HG03108 (cell line): ENCODE results near the gene ITGAE.
A peak's percentile ranks its signal among the peaks of the same experiment; 100 is the strongest.
"Not testable (repeated sequence)": the region's sequence is repeated elsewhere in the genome, so short reads cannot be mapped to it uniquely, and the experiment has no call there.

Experiments used
- ATAC-seq: cut with Tn5 transposase; IDR thresholded peaks from one replicate; pipeline ENCODE4 v1.9.1; 2021; ENCODE audit warnings: moderate library complexity; ENCODE audit not compliant: unreplicated experiment

ITGAE gene, protein sequence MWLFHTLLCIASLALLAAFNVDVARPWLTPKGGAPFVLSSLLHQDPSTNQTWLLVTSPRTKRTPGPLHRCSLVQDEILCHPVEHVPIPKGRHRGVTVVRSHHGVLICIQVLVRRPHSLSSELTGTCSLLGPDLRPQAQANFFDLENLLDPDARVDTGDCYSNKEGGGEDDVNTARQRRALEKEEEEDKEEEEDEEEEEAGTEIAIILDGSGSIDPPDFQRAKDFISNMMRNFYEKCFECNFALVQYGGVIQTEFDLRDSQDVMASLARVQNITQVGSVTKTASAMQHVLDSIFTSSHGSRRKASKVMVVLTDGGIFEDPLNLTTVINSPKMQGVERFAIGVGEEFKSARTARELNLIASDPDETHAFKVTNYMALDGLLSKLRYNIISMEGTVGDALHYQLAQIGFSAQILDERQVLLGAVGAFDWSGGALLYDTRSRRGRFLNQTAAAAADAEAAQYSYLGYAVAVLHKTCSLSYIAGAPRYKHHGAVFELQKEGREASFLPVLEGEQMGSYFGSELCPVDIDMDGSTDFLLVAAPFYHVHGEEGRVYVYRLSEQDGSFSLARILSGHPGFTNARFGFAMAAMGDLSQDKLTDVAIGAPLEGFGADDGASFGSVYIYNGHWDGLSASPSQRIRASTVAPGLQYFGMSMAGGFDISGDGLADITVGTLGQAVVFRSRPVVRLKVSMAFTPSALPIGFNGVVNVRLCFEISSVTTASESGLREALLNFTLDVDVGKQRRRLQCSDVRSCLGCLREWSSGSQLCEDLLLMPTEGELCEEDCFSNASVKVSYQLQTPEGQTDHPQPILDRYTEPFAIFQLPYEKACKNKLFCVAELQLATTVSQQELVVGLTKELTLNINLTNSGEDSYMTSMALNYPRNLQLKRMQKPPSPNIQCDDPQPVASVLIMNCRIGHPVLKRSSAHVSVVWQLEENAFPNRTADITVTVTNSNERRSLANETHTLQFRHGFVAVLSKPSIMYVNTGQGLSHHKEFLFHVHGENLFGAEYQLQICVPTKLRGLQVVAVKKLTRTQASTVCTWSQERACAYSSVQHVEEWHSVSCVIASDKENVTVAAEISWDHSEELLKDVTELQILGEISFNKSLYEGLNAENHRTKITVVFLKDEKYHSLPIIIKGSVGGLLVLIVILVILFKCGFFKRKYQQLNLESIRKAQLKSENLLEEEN

DNA sequence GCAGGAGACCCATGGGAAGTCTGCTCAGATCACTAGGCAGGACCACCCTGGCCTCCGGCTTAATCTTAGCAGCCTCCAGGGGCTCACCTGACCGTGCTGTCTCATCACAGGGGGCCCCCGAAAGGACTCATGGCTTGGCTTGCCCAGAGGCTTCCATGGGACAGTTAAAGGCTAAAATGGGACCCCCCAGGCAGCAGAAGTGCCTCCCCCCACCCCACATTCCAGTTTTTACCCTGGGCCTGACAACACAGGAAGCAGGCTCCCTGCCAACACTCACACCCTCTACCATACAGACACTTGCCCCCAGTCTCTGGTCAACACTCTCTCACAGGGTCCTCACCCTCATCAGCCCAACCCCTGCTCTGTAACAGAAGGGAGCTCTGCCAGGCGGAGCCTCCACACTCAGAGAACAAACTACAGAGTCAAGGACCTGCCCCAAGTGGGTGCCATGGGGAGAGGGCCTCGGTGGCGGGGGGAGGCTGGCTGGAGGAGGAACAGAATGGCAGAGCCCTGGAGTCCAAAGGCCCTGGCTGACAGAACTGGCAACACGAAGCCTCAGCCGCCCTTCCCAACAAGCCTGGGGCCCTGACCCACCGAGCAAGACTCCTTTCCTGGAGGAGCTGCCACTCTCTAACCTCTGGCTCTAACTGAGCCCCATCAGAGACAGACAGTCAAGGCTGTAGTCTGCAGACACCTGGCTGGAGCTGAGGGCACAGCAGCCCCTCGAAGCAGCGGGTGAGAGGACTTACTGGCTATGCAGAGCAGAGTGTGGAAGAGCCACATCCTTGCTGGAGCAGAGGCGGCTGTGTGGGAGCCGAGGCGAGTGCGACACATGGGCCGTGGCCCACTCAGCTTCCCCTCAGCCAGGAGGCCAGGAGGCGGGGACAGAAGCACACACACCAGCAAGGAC is at the start of gene ITGAE:
Gene ITGAE, minus strand, starts transcription at position 827 of the 910 bp plus-strand sequence. Its CDS starts 44 bp downstream, at position 783.
- ATAC-seq, result no peak

DNA sequence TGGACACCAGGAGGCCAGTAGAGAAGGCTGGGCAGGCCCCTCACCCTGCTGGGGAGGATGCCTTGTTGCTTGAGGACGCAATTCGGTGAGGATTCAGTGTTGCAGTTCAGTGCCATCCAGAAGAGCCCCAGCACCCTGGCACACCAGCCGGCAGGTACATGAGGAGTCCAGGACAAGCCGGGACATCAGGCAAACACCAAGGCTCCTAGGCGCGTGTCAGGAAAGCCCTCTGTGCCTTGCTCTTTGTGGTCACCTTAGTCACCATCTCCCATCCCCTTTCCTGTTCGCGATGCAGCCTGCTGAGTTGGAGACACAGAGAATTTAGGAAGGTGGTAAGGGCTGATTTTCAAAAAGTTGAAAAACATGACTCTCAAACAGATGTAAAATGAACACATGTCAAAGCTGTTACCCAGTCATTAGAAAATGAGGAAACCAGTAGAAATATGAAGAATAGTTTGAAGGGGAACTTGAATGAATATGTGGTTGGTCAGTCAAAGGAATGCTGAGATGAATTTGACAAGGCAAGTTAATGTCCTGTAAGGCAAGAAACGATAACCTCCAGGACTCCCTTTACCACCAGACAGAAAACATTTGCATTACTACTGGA is 47.3 kb upstream of the ITGAE start:
- no peak for ATAC-seq

DNA sequence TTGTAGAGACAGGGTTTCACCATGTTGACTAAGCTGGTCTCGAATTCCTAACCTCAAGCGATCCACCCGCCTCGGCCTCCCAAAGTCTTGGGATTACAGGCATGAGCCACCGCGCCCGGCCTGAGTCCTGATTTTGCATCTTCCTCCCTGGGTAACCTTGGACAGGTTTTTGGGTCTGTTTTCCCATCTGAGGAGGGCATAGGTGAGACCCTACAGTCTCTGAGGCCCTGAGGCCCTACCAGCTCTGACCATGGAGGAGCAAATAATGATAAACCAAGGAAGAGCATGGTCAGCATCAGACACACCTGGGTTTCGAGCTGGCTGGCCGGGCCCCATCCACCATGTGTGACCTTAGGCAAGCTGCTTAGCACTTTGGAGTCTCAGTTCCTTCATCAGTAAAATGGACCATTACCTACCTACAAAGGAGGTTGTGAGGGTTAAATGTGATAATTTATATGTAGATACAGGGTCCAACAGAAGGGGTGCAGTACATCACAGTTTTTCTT is 46.2 kb upstream of the ITGAE start:
- ATAC-seq, result no peak

DNA sequence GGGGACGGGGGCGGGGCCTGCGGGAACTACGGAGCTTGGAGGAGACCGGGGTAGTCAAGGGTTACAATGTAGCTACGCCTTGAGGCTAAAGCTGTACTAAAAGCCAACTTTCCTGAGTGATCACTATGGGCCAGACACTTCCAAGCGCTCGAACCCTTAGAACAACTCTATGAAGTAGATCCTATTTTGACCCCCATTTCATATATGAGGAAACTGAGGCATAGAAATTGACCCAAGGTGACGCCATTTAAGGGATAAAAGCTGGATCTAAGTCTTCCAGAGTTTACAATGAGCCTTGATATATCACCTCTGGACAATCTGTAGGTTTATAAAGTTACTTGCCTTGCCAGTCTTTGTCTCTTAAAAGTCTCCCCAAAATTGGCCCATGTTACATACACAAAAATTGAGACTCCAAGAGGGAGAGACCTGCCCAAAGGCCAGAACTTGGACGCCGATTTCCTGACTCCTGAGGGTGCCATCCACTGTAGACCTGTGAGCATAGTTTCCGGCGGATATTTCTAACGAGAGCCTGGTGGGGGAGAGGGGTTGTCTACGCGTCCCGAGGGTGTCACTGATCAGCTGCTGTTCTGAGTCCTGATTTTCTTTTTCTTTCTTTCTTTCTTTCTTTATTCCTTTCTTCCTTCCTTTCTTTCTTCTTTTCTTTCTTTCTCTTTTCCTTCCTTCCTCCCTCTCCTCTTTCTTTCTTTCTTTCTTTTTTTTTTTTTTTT is 45.6 kb upstream of the ITGAE start:
- no peak for ATAC-seq

DNA sequence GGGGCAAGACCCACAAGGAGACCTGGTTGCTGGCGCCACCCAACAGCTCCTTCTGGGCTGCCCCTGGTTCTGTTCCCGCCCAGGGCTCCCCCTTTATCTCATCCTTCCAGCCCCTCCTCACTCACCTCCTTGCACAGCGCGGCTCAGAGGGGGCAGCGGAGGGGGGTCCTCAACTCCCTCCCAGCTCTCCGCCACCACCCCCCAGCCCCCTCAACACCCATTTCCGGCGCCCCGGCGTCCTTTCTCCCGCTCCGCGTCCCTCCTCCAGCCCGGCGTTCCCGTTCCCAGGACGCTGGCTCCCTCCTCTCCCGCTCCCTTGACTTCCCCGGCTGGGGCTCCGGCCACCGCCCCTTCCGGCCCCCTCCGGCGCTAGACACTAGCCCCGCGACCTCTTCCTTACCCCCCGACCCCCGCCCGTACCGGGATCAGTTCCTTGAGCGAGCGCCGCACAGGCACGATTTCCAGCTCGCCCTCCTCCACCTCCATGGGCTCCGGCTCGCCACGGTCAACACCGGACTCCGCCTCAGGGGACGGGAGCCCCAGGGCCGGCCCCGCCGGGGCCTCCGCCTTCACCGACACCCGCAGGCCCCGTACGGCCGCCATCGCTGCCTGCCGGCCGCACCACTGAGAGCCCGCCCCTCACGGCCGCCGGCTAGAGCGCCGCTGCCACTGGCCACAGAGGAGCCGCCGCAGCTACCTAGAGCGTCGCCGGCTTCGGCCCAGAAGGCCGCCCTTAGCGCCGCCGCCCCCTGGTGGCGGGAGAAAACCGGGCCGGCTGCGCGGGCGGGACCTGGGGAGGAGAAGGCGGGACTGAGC is 44.8 kb upstream of the ITGAE start, which contains the start of gene NCBP3:
Gene NCBP3, minus strand, starts transcription at position 626 of the 816 bp plus-strand sequence. Its CDS starts 23 bp downstream, at position 603.
- ATAC-seq, result peak; percentile 96

DNA sequence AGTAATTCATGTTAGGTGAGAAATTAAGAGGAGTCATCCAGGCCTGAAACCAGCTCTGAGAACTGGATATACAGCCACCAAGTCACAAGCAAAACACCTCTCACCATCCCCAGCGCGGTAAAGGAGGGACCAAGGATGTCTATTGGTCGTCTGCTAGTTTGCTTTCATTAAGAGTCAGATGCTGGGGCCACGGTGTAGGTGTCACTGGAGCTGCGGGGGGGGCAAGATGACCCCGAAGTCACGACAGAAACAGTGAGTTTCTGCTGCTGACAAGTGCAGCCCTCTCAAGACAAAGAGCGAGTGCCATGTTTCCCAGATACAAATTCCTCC is 44.3 kb upstream of the ITGAE start:
- ATAC-seq, result no peak

DNA sequence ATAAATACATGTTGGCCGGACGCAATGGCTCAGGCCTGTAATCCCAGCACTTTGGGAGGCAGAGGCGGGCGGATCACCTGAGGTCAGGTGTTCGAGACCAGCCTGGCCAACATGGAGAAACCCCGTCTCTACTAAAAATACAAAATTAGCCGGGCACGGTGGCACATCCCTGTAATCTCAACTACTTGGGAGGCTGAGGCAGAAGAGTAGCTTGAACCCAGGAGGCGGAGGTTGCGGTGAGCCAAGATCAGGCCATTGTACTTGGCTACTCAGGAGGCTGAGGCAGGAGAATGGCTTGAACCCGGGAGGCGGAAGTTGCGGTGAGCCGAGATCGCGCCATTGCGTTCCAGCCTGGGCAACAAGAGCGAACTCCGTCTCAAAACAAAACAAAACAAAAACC is 43.6 kb upstream of the ITGAE start:
- not testable (repeated sequence) for ATAC-seq

DNA sequence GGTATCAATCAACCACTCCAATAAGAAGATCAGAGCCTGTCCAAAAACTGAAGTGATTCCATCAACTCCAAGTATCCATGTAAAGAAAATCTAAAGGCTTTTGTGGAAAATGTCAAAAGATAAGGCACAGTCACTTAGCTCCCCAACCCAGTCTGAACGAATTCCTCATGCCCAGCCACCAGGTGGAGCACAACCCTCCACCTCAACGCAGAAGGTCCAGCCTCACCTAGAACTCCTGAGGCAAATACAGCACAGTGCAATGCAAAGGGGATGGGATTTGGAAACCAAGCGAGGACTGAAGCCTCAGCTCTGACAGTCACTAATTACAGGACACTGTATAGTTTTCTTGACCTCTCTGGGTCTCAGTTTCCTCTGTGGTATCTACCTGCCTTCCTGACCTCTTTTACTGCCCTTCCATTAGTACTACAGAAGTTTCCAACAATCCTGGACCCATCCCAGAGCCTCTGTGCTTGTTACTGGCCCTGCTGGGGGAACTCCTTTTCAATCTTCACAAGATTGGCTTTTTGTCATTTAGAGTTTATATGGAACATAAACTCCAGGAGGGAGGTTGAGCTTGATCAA is 43.0 kb upstream of the ITGAE start:
- no peak for ATAC-seq

DNA sequence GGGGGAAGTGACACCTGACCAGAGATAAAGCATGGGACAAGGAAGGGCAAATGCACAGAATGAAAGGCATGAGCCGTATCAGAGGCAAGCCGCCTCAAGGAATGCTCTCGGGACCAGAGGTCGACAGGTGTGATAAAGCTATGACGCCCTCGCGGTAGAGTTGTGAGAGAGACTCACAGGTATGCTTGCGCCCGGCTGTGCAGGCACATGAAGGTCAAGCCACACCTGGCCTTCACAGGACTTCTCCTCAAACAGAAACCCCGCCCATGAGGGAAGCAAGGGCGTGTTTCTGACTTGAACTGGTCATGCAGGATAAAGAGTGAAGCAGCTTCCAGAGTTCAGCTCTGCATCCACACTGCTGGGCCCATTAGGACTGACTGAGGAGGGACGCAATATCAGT is 37.2 kb upstream of the ITGAE start:
- no peak for ATAC-seq

DNA sequence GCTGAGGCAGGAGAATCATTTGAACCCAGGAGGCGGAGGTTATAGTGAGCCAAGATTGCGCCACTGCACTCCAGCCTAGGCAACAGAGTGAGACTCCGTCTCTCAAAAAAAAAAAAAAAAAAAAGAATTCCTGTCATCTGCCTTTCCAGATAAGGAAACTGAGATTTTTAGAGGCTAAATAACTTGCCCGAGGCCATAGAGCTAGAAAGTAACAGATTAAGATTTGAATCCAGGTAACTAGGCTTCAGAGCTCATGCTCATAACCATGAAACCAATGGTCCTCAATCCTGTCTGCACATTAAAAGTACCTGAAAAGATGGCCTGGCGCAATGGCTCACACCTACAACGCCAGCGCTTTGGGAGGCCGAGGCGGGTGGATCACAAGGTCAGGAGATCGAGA is 35.6 kb upstream of the ITGAE start:
- ATAC-seq, result no peak

DNA sequence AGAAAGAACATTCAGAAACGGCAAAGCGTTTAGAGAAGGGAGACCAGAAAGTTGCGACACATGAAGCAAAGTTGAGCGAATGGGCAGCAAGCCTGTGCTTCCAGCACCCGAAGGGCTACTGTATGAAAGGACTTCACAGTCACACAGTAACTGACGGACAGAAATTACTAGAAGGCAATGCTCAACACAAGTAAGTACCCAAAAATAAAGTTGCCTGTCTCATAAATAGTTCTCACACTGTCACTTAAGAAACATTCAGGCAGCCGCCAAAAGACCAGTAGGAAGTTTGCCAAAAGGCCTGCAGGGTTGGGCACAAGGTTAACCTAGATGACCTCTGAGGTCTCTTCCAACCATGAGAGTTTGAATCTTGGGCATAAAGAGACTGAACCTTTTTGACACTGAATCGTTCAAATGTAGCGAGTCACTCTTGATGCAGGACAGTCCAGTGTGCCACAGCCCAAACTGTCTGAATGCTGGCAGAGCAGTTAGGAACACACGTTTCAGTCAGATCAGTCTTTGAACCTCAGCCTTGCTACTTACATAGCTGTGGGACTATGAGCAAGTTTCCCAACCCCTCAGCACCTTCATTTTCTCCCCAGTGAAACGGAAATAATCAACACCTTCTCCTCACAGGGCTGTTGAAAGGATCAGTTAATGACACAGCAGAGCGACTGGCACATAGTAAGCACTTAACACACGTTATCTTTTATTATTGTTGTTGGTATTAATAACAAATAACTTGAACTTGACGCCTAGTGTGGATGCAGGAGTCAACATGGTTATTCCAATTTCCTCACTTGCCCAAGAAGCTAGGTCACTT is 34.6 kb upstream of the ITGAE start:
- ATAC-seq, result no peak

DNA sequence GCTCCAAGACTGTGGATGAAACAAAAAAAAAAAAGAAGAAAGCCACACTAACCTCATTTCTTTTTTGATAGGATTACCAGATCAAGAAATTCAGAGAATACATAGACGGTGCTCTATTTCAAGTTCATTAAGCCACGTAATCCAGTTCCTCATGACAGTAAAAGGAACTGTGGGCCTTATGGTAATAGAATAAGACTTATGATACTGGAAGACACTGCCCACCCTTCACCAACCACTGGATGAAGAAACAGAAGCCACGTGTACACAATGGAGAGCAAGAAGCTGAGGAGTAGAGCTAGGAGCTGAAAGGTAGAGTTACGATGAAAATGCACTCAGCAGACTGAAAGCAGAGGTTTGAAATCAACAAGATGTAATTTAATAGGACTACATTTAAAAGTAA is 33.8 kb upstream of the ITGAE start:
- ATAC-seq, result no peak

DNA sequence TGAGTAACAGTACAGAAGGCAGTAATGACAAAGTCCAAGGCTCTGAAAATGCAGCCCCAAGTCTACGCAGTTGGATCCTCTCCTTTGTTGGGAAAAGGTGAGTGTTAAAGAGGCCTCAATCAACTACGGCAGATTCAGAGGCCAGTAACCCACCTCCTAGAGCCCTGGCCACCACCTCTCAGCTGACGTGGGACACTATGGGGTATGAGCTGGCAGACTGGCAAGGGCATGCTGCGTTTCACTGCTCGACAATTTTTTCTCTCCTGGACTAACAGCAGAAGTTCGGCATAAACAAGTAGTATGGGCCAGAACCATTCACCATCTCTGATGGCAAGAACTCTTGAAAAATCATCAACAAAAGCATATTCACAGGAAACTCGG is 27.9 kb upstream of the ITGAE start:
- ATAC-seq, result no peak

DNA sequence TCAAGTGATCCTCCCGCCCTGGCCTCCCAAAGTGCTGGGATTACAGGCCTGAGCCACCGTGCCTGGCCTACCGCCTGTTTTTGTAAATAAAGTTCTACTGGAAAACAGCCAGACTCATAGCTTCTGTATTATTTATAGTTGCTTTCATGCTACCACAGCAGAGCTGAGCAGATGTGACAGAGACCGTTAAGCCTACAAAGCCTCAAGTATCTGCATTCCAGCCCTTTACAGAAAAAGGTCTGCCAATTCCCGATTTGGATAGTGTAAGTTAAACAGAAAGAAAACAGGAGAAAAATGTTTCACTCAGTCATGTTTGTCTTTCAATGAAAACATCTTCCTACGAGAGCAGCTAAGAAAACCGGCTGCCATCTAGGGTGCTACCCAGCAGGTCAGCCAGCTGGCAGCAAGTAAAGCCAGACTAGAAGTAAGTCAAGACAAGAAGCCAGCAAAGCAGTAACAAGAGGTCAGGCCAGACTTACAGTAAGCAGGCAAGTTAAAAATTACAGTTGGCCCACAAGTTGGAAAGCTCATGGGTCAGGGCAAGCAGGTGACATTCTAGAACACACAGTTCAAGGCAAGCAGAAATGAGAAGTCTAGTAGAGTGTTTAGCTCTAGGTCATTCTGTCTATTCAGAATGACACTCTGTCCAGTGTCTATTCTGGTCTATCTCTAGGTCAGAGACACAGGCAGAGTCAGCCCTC is 27.3 kb upstream of the ITGAE start:
- no peak for ATAC-seq

DNA sequence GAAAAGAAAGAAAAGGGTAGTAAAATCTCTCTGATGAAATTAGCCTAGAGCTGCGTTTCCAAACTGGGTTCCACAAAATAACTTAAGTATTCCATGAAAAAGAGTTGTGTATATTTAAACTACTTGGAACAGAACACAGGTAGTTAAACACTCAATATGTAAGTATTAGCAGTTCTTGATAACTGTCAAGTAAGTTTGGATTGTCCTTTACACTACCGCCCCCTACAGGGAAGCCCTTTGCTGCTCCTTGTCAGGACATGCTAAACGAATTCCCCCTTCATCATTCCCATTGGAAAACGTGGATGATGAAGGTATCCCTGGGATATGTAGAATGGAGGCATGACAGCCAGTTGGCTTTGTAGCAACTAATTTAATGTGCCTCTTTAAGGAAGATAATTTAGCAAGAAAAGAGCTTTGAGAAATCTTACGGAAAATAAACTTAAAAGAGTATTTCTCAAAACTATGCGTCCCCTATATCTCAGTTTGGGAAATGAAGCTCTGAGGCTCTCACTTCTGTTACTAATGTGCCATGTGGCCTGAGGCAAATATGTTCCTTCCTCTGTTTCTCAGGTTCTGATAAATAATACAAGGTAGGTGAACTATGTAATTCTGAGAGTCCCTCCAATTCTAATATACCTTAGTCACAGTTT is 26.3 kb upstream of the ITGAE start:
- no peak for ATAC-seq

DNA sequence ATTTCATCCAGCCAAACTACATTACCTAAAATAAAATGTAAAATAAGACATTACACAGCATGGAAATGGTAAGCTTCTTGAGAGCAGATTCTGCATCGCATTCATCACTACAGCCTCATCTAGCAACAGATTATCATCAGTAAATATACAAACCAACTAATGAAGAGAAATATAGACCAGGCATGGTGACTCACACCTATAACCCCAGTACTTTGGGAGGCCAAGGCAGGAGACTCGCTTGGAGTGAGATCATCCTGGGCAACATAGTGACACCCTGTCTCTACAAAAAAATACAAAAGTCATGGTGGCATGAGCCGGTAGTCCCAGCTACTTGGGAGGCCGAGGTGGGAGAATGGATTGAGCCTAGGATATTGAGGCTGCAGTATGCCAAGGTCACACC is 25.2 kb upstream of the ITGAE start:
- ATAC-seq, result no peak
